ENCODE results near the gene PDGFA.

PDGFA gene

DNA sequence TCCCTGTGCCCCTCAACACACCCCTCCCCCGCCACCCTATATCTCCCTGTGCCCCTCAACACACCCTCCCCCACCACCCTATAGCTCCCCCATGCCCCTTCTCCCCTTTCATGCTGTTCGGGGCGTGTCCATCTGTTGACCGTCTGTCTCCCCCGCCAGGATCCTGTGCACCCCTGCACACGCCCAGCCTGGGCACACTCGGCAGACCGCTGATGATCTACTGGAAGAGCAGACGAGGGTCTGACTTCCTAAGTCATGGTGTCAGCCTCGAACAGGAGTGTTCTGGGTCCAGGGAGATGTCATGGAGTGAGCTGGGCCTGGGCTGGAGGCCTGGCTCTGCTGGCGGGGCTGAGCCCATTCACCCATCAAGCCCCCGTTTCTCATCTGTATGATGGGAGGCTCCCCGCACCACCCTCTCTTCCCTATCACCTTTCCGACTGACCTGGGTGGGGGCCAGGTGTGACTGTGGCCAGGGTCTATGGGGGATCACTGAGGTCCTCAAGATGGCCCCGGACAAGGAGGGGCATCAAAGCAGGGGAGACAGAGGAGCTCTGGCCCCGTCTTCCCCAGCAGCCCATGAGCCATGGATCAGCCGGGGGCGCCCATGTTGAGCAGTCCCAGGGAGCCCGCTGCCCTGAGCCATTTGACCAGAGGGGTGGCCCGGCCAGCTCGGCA is 48.3 kb downstream of the PDGFA start:
- no peak for DNase-seq

DNA sequence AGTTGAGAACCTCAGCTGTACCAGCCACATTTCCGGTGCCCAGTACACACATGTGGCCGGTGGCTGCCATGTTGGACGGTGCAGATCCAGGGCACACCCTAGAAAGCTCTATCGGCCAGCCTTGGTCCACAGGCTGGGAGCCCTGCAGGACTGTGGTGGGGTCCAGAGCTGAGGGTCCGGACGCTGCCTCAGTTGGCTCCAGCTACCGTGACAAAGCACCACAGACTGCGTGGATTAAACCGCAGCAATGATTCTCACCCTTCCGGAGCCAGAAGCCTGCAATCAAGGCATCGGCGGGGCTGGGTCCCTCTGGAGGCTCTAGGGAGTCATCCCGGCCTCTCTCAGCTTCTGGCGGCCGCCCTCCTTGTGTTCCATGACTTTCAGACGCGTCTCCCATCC is 50.1 kb downstream of the PDGFA start:
- no peak for DNase-seq

DNA sequence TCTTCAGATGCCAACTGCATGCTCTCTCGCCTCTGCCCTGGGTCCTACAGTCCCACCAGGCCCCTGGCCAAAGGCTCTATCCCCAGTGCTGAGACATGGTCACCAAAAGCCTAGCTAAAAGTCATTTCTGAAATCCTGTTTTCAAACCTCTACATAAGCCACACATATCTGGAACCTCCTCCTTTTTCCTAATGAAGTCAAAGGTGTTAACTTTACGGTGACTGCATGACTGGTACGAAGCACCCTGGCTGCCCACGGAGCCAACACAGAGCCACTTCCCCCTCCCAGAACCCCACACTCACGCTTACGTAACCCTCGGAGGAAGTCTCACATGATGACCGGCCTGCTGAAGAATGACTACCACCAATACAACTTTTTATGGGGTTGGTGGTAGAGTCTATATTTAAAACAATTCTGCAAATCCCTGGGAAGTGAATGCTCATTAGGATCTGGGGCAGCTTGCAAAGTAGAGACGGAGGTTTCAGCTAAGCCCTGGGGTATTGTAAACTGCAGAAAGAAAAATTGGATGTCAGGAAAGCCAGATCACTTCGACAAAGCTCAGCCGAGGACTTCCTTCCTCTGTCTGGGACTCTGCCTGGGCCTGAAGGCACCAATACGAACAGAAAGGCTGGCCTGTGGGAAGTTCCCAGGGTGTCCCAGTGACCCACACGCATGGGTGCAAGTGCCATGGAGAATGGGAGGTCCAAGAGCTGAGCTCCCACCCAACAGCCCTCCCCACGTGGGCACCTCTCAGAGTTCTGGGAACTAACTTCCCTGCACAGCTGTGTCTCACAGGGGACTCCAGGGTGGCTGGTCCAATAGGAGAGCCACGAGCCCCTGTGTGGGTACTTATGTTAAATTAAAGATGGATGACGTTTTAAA is 50.7 kb downstream of the PDGFA start:
- DNase-seq = peak; percentile 83

DNA sequence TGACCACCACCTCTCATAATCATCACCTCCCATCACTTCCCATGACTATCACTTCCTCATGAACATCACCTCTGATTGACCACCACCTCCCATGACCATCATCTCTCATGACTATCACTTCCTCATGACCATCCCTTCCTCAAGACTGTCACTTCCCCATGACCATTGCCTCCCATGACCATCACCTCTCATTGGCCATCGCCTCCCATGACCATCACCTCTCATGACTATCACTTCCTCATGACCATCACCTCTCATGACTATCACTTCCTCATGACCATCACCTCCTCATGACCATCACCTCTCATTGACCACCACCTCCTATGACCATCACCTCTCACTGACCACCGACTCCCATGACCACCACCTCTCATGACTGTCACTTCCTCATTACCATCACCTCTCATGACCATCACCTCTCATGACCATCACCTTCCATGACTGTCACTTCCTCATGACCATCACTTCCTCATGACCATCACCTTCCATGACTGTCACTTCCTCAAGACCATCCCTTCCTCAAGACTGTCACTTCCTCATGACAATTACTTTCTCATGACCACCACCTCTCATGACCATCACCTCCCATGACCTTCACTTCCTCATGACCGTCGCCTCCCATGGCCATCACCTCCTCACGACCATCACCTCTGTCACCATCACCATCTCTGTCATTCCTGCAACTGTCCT is 51.6 kb downstream of the PDGFA start:
- no peak for DNase-seq

DNA sequence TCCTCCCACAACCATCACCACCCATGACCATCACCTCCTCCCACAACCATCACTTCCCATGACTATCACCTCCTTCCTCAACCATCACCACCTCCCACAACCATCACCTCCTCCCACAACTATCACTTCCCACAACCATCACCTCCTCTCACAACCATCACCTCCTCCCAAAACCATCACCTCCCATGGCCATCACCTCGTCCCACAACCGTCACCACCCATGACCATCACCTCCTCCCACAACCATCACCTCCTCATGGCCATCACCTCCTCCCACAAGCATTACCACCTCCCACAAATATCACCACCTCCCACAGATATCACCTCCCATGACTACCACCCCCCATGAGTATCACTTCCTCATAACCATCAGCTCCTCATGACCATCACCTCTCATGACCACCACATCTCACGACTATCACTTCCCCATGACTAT is 52.2 kb downstream of the PDGFA start:
- no peak for DNase-seq

DNA sequence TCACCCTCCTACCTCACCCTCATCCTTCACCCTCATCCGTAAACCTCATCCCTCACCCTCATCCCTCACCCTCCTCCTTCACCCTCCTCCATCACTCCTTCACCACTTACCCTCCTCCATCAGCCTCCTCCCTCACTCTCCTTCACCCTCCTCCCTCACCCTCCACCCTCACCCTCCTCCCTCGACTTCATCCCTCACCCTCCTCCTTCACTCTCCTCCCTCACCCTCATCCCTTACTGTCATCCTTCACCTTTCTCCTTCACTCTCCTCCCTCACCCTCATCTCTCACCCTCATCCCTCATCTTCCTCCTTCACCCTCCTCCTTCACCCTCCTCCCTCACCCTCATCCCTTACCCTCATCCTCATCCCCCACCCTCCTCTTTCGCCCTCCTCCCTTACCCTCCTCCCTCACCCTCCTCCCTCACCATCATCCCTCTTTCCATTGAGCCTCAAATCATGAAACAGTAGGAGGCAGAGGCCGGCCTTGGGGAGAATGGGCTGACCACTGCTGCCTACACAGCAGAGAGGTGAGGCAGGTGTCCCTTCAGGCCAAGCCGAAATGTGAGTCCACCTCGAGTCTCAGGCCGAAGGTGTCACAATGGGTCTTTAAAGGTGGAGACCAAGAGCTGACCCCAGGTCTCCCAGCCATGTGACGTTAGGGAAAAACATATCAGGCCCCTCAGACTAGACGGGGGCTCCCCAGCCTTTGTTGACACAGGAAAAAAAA is 53.0 kb downstream of the PDGFA start:
- DNase-seq = no peak

DNA sequence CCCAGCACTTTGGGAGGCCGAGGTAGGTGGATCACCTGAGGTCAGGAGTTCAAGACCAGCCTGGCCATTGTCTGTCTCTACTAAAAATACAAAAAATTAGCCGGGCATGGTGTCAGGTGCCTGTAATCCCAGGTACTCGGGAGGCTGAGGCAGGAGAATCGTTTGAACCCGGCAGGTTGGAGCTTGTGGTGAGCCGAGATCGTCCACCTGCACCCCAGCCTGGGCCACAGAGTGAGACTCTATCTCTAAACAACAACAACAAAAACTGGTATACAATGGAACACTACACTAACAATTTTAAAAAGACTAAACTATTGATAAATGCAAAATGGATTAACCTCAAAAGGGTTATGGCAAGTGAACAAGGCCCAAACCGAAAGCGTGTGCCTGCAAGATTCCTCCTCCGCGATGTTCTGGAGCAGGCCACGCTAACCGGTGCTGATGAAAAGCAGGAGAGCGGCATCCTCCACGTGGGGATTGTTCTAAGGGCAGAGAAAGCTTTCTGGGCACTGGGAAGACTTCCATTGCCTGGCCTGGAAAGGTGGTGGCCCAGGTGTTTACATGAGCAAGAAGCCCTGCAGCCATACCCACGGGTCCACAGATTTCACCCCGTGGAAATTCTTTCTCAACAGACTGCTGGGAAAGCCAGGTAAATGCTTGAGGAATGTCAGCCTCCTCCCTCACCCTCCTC is 53.8 kb downstream of the PDGFA start:
- DNase-seq = no peak

DNA sequence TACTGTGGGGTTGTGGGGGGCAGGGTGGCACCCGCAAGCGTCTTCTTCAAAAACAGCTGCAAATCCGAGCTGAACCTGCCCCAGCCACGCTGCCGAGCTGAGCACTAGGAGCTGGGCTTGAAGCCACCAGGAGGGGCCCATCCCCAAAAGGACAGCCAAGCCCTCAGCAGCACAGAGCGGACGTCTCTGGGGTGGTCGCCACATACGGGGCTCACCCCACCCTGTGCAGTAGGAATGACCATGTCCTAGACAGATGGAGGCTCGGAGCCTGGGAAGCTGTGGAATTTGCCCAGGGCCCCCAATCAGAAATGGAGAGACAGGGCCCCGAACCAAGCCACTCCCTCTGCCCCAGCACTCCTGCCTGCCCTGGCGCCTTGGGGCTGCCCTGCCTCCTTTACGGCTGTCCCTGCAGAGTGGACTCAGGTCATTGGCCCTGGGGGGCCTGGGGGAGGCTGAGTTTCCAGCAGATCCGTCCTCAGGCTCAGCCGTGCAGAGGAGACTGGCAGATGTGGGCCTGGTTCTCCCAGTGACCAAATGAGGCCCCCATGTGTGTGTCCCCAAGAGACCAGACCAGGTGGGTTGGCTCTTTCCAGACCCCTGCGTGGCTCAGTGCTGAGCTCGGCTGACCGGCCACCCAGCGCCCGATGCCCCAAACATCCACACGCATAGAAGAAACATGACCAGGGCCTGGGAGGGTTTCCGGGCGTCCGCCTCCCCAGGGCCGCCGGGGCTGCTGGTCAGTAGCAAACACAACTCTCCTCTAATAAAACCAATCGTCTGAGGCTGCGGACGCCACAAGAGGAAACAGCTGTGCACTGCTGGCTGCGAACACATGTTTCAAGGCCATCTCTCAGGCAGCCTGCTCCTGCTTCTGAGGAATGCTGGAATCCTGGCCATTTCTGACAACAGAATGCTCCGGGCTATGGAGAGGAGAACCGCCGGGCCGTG is 54.9 kb downstream of the PDGFA start:
- DNase-seq = no peak

DNA sequence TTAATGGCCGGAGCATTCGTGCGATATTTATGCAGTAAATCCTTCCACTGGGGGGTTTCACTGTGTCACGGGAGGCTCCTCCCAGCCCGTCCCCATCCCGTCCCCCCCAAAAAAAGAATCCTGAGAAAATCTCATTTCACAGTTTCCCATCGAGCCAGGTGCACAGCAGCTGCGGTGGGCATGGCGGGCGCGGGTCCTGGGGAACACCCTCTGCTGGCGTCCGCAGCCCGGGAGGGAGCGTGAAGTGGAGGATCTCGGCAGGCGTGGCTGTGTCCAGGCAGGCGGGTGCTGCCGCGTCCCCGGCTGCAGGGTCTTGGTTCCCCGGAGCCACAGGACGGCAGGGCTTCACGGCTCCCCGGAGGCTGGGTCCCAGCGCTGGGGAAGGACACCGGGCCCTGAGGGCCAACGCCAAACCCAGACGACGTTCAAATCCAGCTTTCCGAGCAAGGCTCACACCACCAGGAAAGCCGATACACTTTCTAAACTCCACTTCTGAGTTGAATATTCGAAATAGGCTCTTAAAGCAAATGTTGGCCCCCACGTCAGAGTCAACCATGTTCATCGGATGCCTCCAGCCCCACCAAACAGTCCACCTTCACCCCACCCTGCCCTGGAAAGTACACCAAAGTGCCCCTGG is 55.7 kb downstream of the PDGFA start:
- no peak for DNase-seq

DNA sequence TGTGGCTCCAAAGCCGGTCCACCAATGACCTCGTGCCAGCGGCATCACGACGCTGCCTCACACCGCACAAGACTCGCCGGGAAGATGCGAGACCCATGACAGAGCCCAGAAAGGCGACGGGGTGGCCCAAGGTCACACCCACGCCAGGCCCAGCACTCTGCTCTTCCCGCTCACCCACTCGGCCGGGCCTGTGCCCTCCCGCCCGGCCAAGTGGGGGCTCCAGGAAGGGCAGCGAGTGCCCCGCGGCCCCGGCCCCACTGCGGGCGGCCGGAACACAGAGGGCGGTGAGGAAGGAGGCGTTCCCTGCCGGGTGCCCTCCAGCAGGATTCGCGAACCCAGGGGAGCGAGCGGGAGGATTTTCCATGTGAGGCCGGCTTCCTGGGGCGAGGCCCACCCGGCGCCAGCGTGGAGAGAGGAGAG is 56.3 kb downstream of the PDGFA start:
- DNase-seq = no peak

DNA sequence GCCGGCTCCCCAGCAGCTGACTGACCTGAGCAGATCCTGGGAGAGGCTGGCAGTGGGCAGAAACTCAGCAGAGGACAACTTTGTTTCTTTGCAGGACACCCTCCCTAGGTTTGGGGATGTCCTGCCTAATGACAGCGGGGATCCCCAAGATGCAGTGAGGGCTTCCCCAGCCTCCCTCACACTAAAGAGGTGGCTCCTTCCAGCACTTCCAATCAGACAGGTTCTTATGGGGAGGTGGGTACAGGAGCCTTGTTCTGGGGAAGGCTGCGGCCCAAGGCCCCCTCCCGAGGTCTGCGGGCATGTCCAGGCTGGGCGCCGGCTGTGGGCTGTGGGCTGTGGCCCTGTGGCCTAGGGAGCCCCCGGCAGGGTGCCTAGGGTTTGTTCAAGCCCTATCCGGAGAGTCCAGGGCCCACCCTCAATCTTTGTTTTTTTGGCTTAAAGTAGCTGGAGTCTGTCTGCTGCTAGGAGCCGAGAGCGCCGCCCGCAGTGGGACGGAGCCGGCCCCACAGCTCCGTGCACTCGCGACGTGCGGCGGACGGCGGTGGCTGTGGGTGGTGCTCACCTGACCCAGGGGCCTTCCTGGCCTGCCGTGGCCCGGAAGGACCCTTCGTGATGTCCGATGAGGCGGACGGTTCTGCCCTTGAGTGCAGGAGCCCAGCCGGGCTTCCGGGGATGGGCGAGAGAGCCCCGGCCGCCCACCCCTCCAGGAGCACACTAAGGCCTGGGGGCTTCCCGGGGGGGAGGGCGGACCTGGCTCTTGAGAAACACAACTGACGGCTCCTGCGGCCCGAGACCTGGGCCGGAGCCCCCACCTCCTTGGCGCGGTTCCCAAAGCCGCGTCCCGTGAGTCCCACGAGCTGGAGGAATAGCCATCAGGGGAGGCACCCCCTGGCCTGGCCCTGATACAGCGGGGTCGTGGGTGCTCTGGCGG is 57.2 kb downstream of the PDGFA start:
- no peak for DNase-seq

DNA sequence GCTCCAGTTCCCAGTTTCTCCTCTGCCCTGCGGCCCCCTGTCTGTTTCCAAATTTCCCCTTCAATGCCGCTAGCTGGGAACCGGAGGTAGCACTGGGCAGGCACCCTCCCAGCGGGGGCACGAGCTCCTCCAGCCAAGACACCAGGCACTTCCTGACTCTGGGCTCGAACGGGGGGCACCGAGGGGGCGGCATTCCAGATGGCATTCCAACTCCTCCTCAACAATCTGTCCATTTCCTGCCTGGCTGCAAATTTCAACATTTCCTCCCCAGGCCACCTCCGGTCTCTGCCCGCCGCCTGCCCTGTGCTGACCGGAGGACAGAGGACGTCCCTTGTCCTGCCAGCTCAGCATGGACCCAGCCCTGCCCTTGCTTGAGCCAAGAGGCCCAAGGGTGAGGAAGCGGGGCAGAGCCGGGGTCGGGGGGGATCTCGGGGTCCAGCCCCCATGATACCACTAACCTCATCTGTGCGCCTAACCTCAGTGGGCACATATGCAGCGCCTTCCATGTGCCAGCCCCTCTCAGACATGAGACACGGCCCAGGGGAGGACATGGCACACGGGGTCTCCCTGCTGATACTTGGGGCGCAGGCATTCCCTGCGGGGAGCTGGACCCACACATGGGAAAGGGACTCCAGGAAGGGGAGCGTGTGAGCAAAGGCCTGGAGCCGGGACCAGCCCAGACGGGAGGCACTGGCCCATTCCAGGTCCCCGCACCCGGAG is 58.0 kb downstream of the PDGFA start:
- DNase-seq = no peak

DNA sequence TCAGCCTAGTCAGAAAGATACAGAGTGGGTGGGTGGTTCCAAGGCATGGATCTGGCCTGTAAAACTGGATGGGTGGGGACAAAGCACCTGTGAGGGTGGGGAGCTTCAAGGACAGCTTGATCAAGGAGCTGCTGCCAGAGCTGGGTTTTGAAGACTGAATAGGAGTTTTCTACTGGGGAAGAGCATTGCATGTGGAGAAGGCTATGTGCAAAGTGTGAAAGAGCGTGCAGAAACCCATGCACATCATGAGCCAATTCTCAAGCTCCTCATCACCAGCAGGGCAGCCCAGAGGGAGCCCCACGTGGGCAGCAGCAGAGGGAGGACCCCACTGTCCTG is 58.6 kb downstream of the PDGFA start:
- no peak for DNase-seq

DNA sequence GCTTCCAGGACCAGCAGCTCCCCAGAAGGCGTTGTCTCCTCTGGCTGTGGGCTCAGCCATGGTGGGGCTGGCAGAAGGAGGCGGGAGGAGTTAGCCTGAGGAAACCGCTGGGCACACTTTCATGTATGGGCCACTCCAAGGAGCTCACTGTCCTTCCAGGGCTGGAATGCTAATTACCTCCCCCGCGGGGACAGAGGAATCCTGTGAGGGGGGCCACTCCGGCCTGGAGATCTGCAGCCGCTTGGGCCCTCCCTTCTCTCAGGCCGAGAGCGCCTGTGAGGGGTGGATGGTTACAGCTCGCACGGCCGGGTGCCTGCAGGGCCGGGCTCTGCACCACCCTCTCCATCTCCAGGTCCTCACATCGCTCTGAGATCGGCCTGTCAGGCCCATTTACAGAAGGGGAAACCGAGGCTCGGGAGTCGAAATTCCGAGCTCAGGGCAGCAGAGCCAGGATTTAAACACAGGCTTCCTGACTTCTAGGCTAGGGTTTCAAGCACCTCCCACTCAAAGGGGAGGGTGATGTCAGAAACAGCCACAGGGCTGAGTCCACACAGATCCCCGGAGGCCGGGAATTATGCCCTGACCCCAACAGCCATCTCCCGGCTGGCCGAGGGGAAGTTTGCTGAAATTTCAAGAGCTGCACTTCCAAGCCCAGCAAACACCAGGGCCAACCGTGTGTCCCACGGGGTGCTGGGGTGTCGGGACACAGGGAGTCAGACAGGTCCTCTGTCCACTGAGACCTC is 59.1 kb downstream of the PDGFA start:
- no peak for DNase-seq

DNA sequence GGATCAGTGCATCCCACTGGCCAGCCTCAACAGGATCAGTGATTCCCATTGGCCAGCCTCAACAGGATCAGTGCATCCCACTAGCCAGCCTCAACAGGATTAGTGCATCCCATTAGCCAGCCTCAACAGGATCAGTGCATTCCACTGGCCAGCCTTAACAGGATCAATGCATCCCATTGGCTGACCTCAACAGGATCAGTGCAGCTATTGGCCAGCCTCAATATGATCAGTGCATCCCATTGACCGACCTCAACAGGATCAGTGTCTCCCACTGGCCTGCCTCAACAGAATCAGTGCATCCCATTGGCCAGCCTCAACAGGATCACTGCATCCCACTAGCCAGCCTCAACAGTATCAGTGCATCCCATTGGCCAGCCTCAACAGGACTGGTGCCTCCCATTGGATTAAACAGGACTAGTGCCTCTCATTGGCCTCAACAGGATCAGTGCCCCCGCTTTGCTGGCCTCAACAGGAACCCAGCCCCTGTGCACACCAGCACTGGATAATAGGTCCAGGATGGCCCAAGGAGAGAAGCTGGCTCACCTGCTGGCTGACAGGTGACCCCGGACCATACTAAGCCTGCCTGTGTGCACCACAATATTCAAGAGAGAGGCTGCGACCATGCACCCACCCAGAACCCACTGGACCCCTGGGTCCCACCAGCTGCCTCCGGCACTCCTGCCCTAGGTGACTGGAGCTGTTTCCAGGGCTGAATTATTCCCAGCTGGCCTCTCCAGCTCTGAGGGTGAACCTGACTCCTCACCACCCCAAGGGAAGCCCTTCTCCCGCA is 59.9 kb downstream of the PDGFA start:
- no peak for DNase-seq

DNA sequence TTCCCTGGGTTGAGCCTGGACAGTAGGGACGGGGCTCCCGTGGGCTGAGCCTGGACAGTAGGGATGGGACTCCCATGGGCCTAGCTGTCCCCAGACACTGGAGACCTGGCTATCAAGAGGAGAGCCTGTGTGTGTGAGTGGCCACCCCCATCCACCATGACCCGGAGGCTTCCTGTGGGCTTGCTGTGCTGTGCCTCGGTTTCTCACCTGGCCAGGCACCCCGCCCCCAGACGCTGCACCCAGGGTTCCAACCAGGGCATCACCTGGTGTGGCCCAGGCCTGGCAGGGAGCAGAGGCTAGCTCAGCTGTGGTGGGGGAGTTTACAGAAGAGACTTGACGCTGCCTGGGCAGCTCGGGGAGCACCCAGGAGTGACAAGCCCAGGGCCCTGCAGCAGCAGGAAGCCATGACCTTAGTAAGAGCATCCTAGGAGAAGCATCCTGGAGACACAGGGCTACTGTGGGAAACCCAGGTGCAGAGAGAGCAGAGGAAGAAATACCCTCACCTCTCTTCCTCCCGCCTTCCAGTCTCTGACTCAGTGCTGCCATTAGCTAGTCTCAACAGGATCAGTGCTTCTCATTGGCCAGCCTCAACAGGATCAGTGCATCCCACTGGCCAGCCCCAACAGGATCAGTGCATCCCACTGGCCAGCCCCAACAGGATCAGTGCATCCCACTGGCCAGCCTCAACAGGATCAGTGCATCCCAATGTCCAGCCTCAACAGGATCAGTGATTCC is 61.0 kb downstream of the PDGFA start:
- no peak for DNase-seq
